Right lobe of liver (tissue), 6 donors: ENCODE data around the gene SAPCD1. TPM values are rescaled to one million over a fixed set of nuclear protein-coding genes. Genes with fewer than 3 reads are reported as not detected.

Source experiments
- ATAC-seq, 4 donors: fragments of 200-7000 bp; cut with Tn5 transposase; one replicate each; pipeline ENCODE4 v1.9.1; 2020; ENCODE audit warnings: mild to moderate bottlenecking in 4 of 4, moderate library complexity in 4 of 4
- DNase-seq, 3 donors: peaks; one replicate each; pipeline ENCODE4 v3.0.0-alpha.2; 2020
- H3K27ac ChIP-seq, 3 donors: fragments of 200-600 bp; one replicate each; pipeline ENCODE4 v1.8.0; 2022
- H3K27me3 ChIP-seq, 2 donors: fragments of 200-600 bp; one replicate each; pipeline ENCODE4 v1.8.0; 2022
- H3K36me3 ChIP-seq, 4 donors: fragments of 200-600 bp; sonication (generic) in 1 of 4; one replicate each; pipeline versions ENCODE4 v1.5.1 to v1.8.0; 2017 to 2022; ENCODE audit warnings: control low read depth in 1 of 4
- H3K4me1 ChIP-seq, 4 donors: fragments of 200-600 bp; sonication (generic) in 1 of 4; one replicate each; pipeline versions ENCODE4 v1.5.1 to v1.8.0; 2017 to 2022; ENCODE audit warnings: control low read depth in 1 of 4
- H3K4me3 ChIP-seq, 3 donors: fragments of 200-600 bp; one replicate each; pipeline ENCODE4 v1.8.0; 2022
- H3K9me3 ChIP-seq, 4 donors: fragments of 200-600 bp; sonication (generic) in 1 of 4; one replicate each; pipeline versions ENCODE4 v1.5.1 to v1.8.0; 2017 to 2022; ENCODE audit warnings: control low read depth in 1 of 4
- POLR2A ChIP-seq: fragments of 450-650 bp; IDR thresholded peaks from one replicate; pipeline ENCODE4 v1.6.1; 2017; ENCODE audit warnings: antibody characterized with exemption, mild to moderate bottlenecking
- WGBS: methylation state at CpG from one replicate; pipeline ENCODE4 v1.1.6; 2018; ENCODE audit warnings: low coverage, low lambda C conversion rate; ENCODE audit not compliant: insufficient coverage; ENCODE audit errors: missing lambda C conversion rate; 5-methylcytosine and 5-hydroxymethylcytosine counted together
- intact Hi-C, 2 donors: fragments of 100-400 bp; cut with DNase I; formaldehyde crosslinking; loops; one replicate each; pipeline versions ENCODE4 v1.11.2 to v1.14.1; 2022
- total RNA-seq, 6 experiments: library from RNA; depleted of rRNA in 2 of 6; stranded (reverse); fragments of >200 nt in 2 of 6; fragmentation: NEBNext Ultra II Directional in 3 of 6; extraction: Animal tissue kit (Norgen Biotek cat#: 25700) in 3 of 6; gene quantifications; one replicate each; pipeline versions ENCODE4 v1.1.0 to v1.2.4, GENCODE V29; 2016 to 2023
- TF ChIP-seq, protein P1 (sequence below), 4 donors: fragments of 200-600 bp in 3 of 4; fragments of 450-650 bp in 1 of 4; IDR thresholded peaks; one replicate each; pipeline versions ENCODE4 v1.5.1 to v1.8.0; 2016 to 2022; ENCODE audit warnings: antibody characterized with exemption in 4 of 4, mild to moderate bottlenecking in 2 of 4
- donor health status: DM: no; HTN: yes; CAD: no.
- donor health status: DM: no; HTN: no; CAD: no.
- donor health status: DM: no; HTN: no; CAD: no.
- donor health status: DM: no; HTN: yes; CAD: no.
- donor health status: DM: no; HTN: yes; CAD: no.

SAPCD1 gene
- total RNA-seq, 6 experiments from 2014 or later: 0.62 to 1.6 (median 0.90) TPM; not detected in 1

- Histone ChIP-seq H3K27ac (no peak overlapping the region), H3K36me3 (no peaks in the 10 kb centered on the region), H3K9me3 (no peaks in the 10 kb centered on the region), H3K27me3 (no peaks in the 10 kb centered on the region), H3K4me3 (no peak overlapping the region), H3K4me1 (no peaks in the 10 kb centered on the region)
- ATAC-seq (peak; percentile 6 to 58 (median 36)), DNase-seq (no peak)
- TF ChIP-seq POLR2A: no peak
- TF ChIP-seq, protein P1, sequence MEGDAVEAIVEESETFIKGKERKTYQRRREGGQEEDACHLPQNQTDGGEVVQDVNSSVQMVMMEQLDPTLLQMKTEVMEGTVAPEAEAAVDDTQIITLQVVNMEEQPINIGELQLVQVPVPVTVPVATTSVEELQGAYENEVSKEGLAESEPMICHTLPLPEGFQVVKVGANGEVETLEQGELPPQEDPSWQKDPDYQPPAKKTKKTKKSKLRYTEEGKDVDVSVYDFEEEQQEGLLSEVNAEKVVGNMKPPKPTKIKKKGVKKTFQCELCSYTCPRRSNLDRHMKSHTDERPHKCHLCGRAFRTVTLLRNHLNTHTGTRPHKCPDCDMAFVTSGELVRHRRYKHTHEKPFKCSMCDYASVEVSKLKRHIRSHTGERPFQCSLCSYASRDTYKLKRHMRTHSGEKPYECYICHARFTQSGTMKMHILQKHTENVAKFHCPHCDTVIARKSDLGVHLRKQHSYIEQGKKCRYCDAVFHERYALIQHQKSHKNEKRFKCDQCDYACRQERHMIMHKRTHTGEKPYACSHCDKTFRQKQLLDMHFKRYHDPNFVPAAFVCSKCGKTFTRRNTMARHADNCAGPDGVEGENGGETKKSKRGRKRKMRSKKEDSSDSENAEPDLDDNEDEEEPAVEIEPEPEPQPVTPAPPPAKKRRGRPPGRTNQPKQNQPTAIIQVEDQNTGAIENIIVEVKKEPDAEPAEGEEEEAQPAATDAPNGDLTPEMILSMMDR (IDR thresholded peaks at IDR 0.05): peak in 2 of 4 donors; percentile 7 to 9
- intact Hi-C loops: loop anchor here in 1 of 2 donors (10.0 kb wide), 1 partner anchor 47 kb away; the partner anchor contains the start of gene SAPCD1
- WGBS: 70% methylated on average over 7 of the region's 10 CpGs
Observed at GRCh38 chr6:31717499-31718222, 44.8 kb upstream of the SAPCD1 start.

DNA sequence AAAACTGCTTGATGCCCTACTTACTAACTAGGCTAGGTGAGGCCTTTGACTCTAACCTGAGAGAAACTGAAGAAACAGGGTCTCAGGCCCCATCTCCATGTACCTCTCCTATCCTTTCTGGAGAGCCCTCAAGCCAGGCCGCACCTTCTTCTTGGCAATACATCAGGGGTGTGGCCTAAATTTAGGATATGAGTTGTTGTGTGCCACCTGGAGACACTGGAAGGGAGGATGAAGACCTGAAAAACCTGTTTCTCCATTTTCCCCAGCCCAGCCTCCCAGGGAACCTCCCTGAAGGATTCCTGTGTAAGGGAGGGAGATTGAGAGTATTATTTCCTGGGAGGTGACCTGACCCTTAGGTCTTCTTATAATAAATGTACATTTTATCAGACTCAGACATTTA lies 44.2 kb upstream of the SAPCD1 start:
- ATAC-seq: no peak
- DNase-seq: no peak
- no CpG with 5 or more reads among the region's 1 CpG for WGBS
- H3K36me3 ChIP-seq: no peaks in the 10 kb centered on the region
- no peaks in the 10 kb centered on the region for H3K27me3 ChIP-seq
- intact Hi-C loops: loop anchor here in 1 of 2 donors (10.0 kb wide), 1 partner anchor 47 kb away; the partner anchor contains the start of gene SAPCD1
- TF ChIP-seq, protein P1 (IDR thresholded peaks at IDR 0.05): no peak
- TF ChIP-seq POLR2A: no peak
- H3K4me1 ChIP-seq: no peaks in the 10 kb centered on the region
- H3K27ac ChIP-seq: no peak overlapping the region
- no peaks in the 10 kb centered on the region for H3K9me3 ChIP-seq
- H3K4me3 ChIP-seq: no peak overlapping the region

GRCh38 chr6:31719001-31719400 lies 43.5 kb upstream of the SAPCD1 start:
- ATAC-seq (peak in 1 of 4 donors; percentile 12), DNase-seq (no peak)
- Histone ChIP-seq H3K27ac (no peak overlapping the region), H3K27me3 (no peaks in the 10 kb centered on the region), H3K4me3 (no peak overlapping the region), H3K36me3 (no peaks in the 10 kb centered on the region), H3K4me1 (no peaks in the 10 kb centered on the region), H3K9me3 (no peaks in the 10 kb centered on the region)
- TF ChIP-seq, protein P1 (IDR thresholded peaks at IDR 0.05): no peak
- no peak for TF ChIP-seq POLR2A
- 90% methylated on average over 1 of the region's 6 CpGs for WGBS
- intact Hi-C loops: loop anchor here in 1 of 2 donors (10.0 kb wide), 1 partner anchor 46 kb away; the partner anchor contains the start of gene SAPCD1

DNA sequence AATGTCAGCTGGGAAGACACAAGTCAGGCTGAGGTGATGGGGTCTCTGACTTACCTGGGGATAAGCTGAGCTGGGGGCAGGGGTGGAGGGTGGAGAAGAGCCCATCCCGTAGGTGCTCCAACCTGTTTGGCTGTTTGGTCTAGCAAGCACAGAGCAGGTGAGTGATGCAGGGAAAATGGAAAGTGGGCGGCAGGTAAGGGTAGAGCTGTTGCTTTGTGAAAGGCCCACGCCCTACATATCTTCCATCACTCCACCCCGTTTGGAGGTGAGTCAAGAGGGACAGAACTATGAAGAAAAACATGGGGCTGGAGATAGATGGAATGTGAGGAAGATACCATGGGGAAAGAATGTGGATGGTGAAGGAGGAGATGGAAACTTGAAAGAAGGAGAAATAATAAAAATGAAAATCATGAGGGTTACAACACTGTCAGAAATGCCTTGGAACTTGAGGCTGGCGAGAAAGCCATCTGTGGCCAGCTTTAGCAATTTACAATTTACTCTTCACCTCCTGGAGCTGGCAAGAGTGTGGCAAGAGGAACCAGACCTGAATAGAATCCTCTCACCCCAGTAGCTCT lies 42.2 kb upstream of the SAPCD1 start:
- DNase-seq (no peak), ATAC-seq (no peak)
- Histone ChIP-seq H3K27ac (no peak overlapping the region), H3K27me3 (no peaks in the 10 kb centered on the region), H3K36me3 (no peaks in the 10 kb centered on the region), H3K4me1 (no peaks in the 10 kb centered on the region), H3K9me3 (no peaks in the 10 kb centered on the region), H3K4me3 (no peak overlapping the region)
- TF ChIP-seq POLR2A: no peak
- intact Hi-C loops: no loop called here
- 84% methylated on average over 5 of the region's 5 CpGs for WGBS

- DNase-seq: no peak
- 54% methylated on average over 2 of the region's 4 CpGs for WGBS
- ATAC-seq: no peak
- Histone ChIP-seq H3K27me3 (no peaks in the 10 kb centered on the region), H3K27ac (no peak within 1 kb of the TSS), H3K9me3 (no peaks in the 10 kb centered on the region), H3K4me1 (no peaks in the 10 kb centered on the region), H3K36me3 (peaks cover 0 to under 1% (median 0%) of the 10 kb centered on the region in 4 donors), H3K4me3 (no peak within 1 kb of the TSS)
- no peak for TF ChIP-seq POLR2A
- TF ChIP-seq, protein P1 (IDR thresholded peaks at IDR 0.05): no peak
- intact Hi-C loops: no loop called here
Observed at GRCh38 chr6:31721351-31722020, 41.0 kb upstream of the SAPCD1 start, which contains the start of gene LY6G6C. LY6G6C (minus strand) TSS chr6:31721746; CDS start chr6:31721679, 67 bp downstream.
